GM18498 (cell line): ENCODE results near the gene CORO2A.

Source experiments
- ATAC-seq: cut with Tn5 transposase; IDR thresholded peaks from one replicate; pipeline ENCODE4 v1.9.1; 2021; ENCODE audit warnings: mild to moderate bottlenecking, moderate library complexity; ENCODE audit not compliant: unreplicated experiment

CORO2A gene

GRCh38 chr9:98220911-98221310, 28.5 kb upstream of the CORO2A start:
- ATAC-seq, result no peak

GRCh38 chr9:98219794-98220370, 27.4 kb upstream of the CORO2A start:
- no peak for ATAC-seq

GRCh38 chr9:98219364-98219716, 26.9 kb upstream of the CORO2A start:
- no peak for ATAC-seq

GRCh38 chr9:98218562-98219363, 26.3 kb upstream of the CORO2A start:
- ATAC-seq, result no peak

GRCh38 chr9:98217255-98217654, 24.8 kb upstream of the CORO2A start:
- no peak for ATAC-seq

- ATAC-seq, result no peak
Measured at GRCh38 chr9:98216391-98216790, 24.0 kb upstream of the CORO2A start.

GRCh38 chr9:98215821-98216220, 23.4 kb upstream of the CORO2A start:
- no peak for ATAC-seq

GRCh38 chr9:98215271-98215670, 22.8 kb upstream of the CORO2A start:
- ATAC-seq, result no peak

- no peak for ATAC-seq
Measured at GRCh38 chr9:98214811-98215210, 22.4 kb upstream of the CORO2A start.

- no peak for ATAC-seq
Measured at GRCh38 chr9:98211260-98211659, 18.8 kb upstream of the CORO2A start.

- ATAC-seq, result no peak
Measured at GRCh38 chr9:98210435-98210834, 18.0 kb upstream of the CORO2A start.

- ATAC-seq, result no peak
Measured at GRCh38 chr9:98209530-98209929, 17.1 kb upstream of the CORO2A start.

GRCh38 chr9:98208635-98209034, 16.2 kb upstream of the CORO2A start:
- no peak for ATAC-seq

GRCh38 chr9:98207606-98208005, 15.2 kb upstream of the CORO2A start:
- ATAC-seq, result no peak

GRCh38 chr9:98206754-98207153, 14.3 kb upstream of the CORO2A start:
- no peak for ATAC-seq

- no peak for ATAC-seq
Measured at GRCh38 chr9:98204692-98205091, 12.3 kb upstream of the CORO2A start.

- ATAC-seq, result no peak
Measured at GRCh38 chr9:98203153-98203552, 10.7 kb upstream of the CORO2A start.

GRCh38 chr9:98202252-98202651, 9.8 kb upstream of the CORO2A start:
- ATAC-seq, result no peak

- no peak for ATAC-seq
Measured at GRCh38 chr9:98201749-98202148, 9.3 kb upstream of the CORO2A start.

- ATAC-seq, result no peak
Measured at GRCh38 chr9:98201102-98201501, 8.7 kb upstream of the CORO2A start.

GRCh38 chr9:98199388-98200033, 7.1 kb upstream of the CORO2A start:
- ATAC-seq, result no peak

- no peak for ATAC-seq
Measured at GRCh38 chr9:98195671-98196070, 3.2 kb upstream of the CORO2A start.
